Panc1 (cell line): ENCODE data around the gene GPS1. TPM values are rescaled to one million over a fixed set of nuclear protein-coding genes. Genes with fewer than 3 reads are reported as not detected.

Experiments used
- ATAC-seq: fragments of 200-7000 bp; cut with Tn5 transposase; 2 replicates; pipeline ENCODE4 v1.9.1; 2020; ENCODE audit warnings: mild to moderate bottlenecking, moderate library complexity
- BruUV-seq: library from RNA; stranded (reverse); fragments of 400-500 nt; replicated peaks from 2 replicates; lab custom pipeline; 2021; lab: Mats Ljungman, UMichigan
- CTCF ChIA-PET: fragments of 300-600 bp; sonication (Branson Sonifier 250); formaldehyde crosslinking; loops from one replicate; lab custom pipeline; 2022; ENCODE audit warnings: antibody characterized with exemption; lab: Charles Lee
- POLR2A ChIA-PET: fragments of 300-600 bp; sonication (Branson Sonifier 250); formaldehyde crosslinking; loops from one replicate; lab custom pipeline; 2022; ENCODE audit warnings: antibody characterized with exemption; lab: Charles Lee
- DNase-seq: peaks from one replicate; pipeline ENCODE4 v3.0.0-alpha.2; 2010; ENCODE audit warnings: low read depth, low spot score
- H3K27ac ChIP-seq: 2 replicates; pipeline ENCODE4 v1.5.1; 2011; ENCODE audit warnings: mild to moderate bottlenecking, low read length, inconsistent platforms
- H3K27me3 ChIP-seq: fragments of 200-500 bp; sonication (Bioruptor generic); 2 replicates; pipeline ENCODE4 v1.6.0; 2014; ENCODE audit warnings: low read length, inconsistent platforms; ENCODE audit not compliant: control insufficient read depth, insufficient read depth
- H3K36me3 ChIP-seq: fragments of 200-500 bp; sonication (Bioruptor generic); 2 replicates; pipeline ENCODE4 v1.5.1; 2014; ENCODE audit warnings: inconsistent platforms, mild to moderate bottlenecking, low read length, moderate library complexity; ENCODE audit not compliant: control insufficient read depth, insufficient read depth
- H3K4me1 ChIP-seq: 2 replicates; pipeline ENCODE4 v1.5.1; 2011; ENCODE audit warnings: inconsistent platforms, mild to moderate bottlenecking, low read length, moderate library complexity; ENCODE audit not compliant: control insufficient read depth, insufficient read depth
- H3K4me3 ChIP-seq, 2 experiments: 2 replicates each; pipeline ENCODE4 v1.5.1; 2011 to 2012; ENCODE audit warnings: low read depth in 2 of 2, low read length in 2 of 2, mild to moderate bottlenecking in 2 of 2, inconsistent platforms in 1 of 2, moderate library complexity in 1 of 2
- H3K9me3 ChIP-seq: fragments of 200-500 bp; sonication (Bioruptor generic); 2 replicates; pipeline ENCODE4 v1.5.1; 2014; ENCODE audit warnings: low read depth, mild to moderate bottlenecking, inconsistent platforms, low read length, moderate library complexity; ENCODE audit not compliant: control insufficient read depth, insufficient read depth
- CTCF ChIP-seq: fragments of 450-650 bp; IDR thresholded peaks from 2 replicates; pipeline ENCODE4 v1.5.1; 2017; ENCODE audit warnings: mild to moderate bottlenecking
- POLR2AphosphoS5 ChIP-seq: IDR thresholded peaks from 2 replicates; pipeline ENCODE4 v1.6.1; 2012; ENCODE audit warnings: mild to moderate bottlenecking, low read depth, low read length, moderate library complexity
- SIN3A ChIP-seq: IDR thresholded peaks from 2 replicates; pipeline ENCODE4 v1.6.1; 2012; ENCODE audit warnings: low read depth, mild to moderate bottlenecking, low read length, moderate library complexity, borderline replicate concordance; ENCODE audit not compliant: insufficient read depth
- TCF7L2 ChIP-seq: IDR thresholded peaks from 2 replicates; pipeline ENCODE4 v1.6.1; 2011; ENCODE audit warnings: mild to moderate bottlenecking, low read depth, low read length, inconsistent platforms
- in situ Hi-C: cut with HindIII; loops from 2 replicates; pipeline ENCODE4 v1.10.0; 2016; ENCODE audit warnings: low sequenced_read_pairs, low pct_unique_long_range_greater_than_20kb
- intact Hi-C: fragments of 100-400 bp; cut with micrococcal nuclease; formaldehyde crosslinking; loops from one replicate; pipeline ENCODE4 v1.10.0; 2022; ENCODE audit not compliant: unreplicated experiment
- total RNA-seq: library from RNA; stranded (reverse); gene quantifications from one replicate; pipeline ENCODE4 v1.2.1, GENCODE V29; 2021; ENCODE audit not compliant: unreplicated experiment
- TF ChIP-seq, protein P1 (sequence below), 2 experiments: IDR thresholded peaks; 2 replicates each; pipeline ENCODE4 v1.6.1; 2011 to 2012; ENCODE audit warnings: low read depth in 2 of 2, control low read depth in 1 of 2, low read length in 1 of 2, mild to moderate bottlenecking in 1 of 2, moderate library complexity in 1 of 2; ENCODE audit not compliant: insufficient read depth in 1 of 2

Gene GPS1
- total RNA-seq, 1 experiment from 2014 or later: 175 TPM

DNA sequence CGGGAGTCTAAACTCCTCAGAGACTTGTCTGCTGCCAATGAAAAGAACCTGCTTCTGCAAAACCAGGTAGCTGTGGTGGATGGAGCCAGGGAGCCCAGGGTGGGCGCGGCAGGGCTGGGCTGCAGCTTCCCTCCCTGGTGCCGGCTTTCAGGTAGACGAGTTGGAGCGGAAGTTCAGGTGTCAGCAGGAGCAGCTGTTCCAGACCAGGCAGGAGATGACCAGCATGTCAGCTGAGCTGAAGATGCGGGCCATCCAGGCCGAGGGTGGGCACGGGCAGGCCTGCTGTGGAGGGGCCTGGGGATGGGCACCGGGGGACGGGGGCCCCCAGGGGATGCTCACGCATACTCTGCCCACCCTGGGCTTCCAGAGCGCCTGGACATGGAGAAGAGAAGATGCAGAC lies 23.5 kb upstream of the GPS1 start:
- intact Hi-C loops: loop anchor here (10.0 kb wide), 1 partner anchor 163 kb away; the partner anchor contains the start of gene P4HB
- H3K36me3 ChIP-seq: peaks cover 2% of the 10 kb centered on the region; the same call in 1 of the 2 replicates
- H3K27ac ChIP-seq: no peak overlapping the region
- in situ Hi-C loops: no loop called here
- no TSS peak for BruUV-seq
- H3K27me3 ChIP-seq: no peaks in the 10 kb centered on the region
- CTCF ChIA-PET: interaction anchor here (0.6 kb wide), 1 partner anchor 399 kb away, joined by 5 read pairs; no protein-coding TSS in a partner anchor
- TF ChIP-seq POLR2AphosphoS5: no peak
- no peak for TF ChIP-seq TCF7L2
- TF ChIP-seq, protein P1, sequence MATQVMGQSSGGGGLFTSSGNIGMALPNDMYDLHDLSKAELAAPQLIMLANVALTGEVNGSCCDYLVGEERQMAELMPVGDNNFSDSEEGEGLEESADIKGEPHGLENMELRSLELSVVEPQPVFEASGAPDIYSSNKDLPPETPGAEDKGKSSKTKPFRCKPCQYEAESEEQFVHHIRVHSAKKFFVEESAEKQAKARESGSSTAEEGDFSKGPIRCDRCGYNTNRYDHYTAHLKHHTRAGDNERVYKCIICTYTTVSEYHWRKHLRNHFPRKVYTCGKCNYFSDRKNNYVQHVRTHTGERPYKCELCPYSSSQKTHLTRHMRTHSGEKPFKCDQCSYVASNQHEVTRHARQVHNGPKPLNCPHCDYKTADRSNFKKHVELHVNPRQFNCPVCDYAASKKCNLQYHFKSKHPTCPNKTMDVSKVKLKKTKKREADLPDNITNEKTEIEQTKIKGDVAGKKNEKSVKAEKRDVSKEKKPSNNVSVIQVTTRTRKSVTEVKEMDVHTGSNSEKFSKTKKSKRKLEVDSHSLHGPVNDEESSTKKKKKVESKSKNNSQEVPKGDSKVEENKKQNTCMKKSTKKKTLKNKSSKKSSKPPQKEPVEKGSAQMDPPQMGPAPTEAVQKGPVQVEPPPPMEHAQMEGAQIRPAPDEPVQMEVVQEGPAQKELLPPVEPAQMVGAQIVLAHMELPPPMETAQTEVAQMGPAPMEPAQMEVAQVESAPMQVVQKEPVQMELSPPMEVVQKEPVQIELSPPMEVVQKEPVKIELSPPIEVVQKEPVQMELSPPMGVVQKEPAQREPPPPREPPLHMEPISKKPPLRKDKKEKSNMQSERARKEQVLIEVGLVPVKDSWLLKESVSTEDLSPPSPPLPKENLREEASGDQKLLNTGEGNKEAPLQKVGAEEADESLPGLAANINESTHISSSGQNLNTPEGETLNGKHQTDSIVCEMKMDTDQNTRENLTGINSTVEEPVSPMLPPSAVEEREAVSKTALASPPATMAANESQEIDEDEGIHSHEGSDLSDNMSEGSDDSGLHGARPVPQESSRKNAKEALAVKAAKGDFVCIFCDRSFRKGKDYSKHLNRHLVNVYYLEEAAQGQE (IDR thresholded peaks at IDR 0.05; ENCODE audit: insufficient read depth in 1 of 2, low read depth in 2 of 2, low read length in 1 of 2): no peak
- TF ChIP-seq CTCF: no peak
- TF ChIP-seq SIN3A: no peak
- no peak for DNase-seq
- ATAC-seq: no peak
- POLR2A ChIA-PET: no interaction called here
- no peaks in the 10 kb centered on the region for H3K9me3 ChIP-seq
- H3K4me1 ChIP-seq: peaks cover 17% of the 10 kb centered on the region
- no peak overlapping the region for H3K4me3 ChIP-seq

DNA sequence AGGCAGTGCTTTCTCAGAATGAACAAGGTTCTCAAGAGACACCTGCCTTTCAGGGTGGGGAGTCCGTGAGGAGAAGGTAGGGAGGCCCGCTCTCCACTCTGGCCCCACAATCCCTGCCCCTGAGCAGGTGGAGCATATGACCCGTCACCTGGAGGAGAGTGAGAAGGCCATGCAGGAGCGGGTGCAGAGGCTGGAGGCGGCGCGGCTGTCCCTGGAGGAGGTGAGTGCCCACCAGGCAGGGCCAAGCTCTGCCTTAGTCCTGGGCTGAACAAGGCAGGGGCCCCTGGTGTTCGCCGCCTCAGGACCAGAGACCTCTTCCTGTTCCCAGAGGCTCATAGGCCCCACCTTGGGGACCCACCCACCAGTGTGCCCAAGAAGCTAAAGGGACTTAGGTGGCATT lies 22.7 kb upstream of the GPS1 start:
- Histone ChIP-seq H3K9me3 (no peaks in the 10 kb centered on the region), H3K27me3 (no peaks in the 10 kb centered on the region), H3K4me1 (peaks cover 14% of the 10 kb centered on the region), H3K4me3 (no peak overlapping the region), H3K36me3 (peaks cover 2% of the 10 kb centered on the region; the same call in 1 of the 2 replicates), H3K27ac (no peak overlapping the region)
- CTCF ChIA-PET: no interaction called here
- no peak for TF ChIP-seq CTCF
- TF ChIP-seq, protein P1 (IDR thresholded peaks at IDR 0.05; ENCODE audit: insufficient read depth in 1 of 2, low read depth in 2 of 2, low read length in 1 of 2): no peak
- POLR2A ChIA-PET: no interaction called here
- DNase-seq: no peak
- intact Hi-C loops: loop anchor here (10.0 kb wide), 1 partner anchor 164 kb away; the partner anchor contains the start of gene P4HB
- no TSS peak for BruUV-seq
- in situ Hi-C loops: no loop called here
- no peak for ATAC-seq
